SK-N-SH (cell line): Measurements from ENCODE around the gene WSB2. TPM values are rescaled to one million over a fixed set of nuclear protein-coding genes. Genes with fewer than 3 reads are reported as not detected.

Source experiments
- CTCF ChIA-PET: fragments of 300-600, 350-600 bp; formaldehyde crosslinking; extraction: SDS; loops from one replicate; lab custom pipeline; 2021; lab: Yijun Ruan, JAX
- POLR2A ChIA-PET: fragments of 350-600 bp; sonication (Branson Sonifier 250); formaldehyde crosslinking; extraction: SDS; loops from one replicate; lab custom pipeline; 2020; ENCODE audit warnings: antibody characterized with exemption, inconsistent platforms; lab: Yijun Ruan, JAX
- DNase-seq: peaks from one replicate; pipeline ENCODE4 v3.0.0; 2012
- H2AFZ ChIP-seq: fragments of 200-600 bp; sonication (generic); 2 replicates; pipeline ENCODE4 v1.8.1; 2016; ENCODE audit warnings: antibody characterized with exemption, mild to moderate bottlenecking, low read depth
- H3F3A ChIP-seq: fragments of 200-600 bp; sonication (generic); replicated peaks from 2 replicates; pipeline ENCODE3; 2016; ENCODE audit warnings: antibody characterized with exemption, mild to moderate bottlenecking; ENCODE audit not compliant: insufficient read depth
- H3K27ac ChIP-seq, 2 experiments: fragments of 200-500 bp in 1 of 2; fragments of 200-600 bp in 1 of 2; sonication (Bioruptor generic) in 1 of 2; sonication (generic), shearing (Covaris generic) in 1 of 2; 2 replicates each; pipeline versions ENCODE4 v1.5.1 to v1.6.1; 2014 to 2016; ENCODE audit warnings: low read depth in 2 of 2, inconsistent platforms in 1 of 2, low read length in 1 of 2, mild to moderate bottlenecking in 1 of 2, mixed read lengths in 1 of 2
- H3K27me3 ChIP-seq: fragments of 200-600 bp; sonication (generic), shearing (Covaris generic); 2 replicates; pipeline ENCODE4 v1.6.1; 2016; ENCODE audit warnings: mixed run types; ENCODE audit not compliant: insufficient read depth
- H3K36me3 ChIP-seq, 2 experiments: fragments of 200-500 bp in 1 of 2; fragments of 200-600 bp in 1 of 2; sonication (Bioruptor generic) in 1 of 2; sonication (generic) in 1 of 2; replicated peaks in 1 of 2; 2 replicates each; pipeline versions ENCODE3 to v1.5.1; 2014 to 2016; ENCODE audit warnings: low read length in 1 of 2, mild to moderate bottlenecking in 1 of 2; ENCODE audit not compliant: insufficient read depth in 2 of 2, control insufficient read depth in 1 of 2
- H3K4me1 ChIP-seq, 2 experiments: fragments of 200-500 bp in 1 of 2; fragments of 200-600 bp in 1 of 2; sonication (Bioruptor generic) in 1 of 2; sonication (generic), shearing (Covaris generic) in 1 of 2; 2 replicates each; pipeline versions ENCODE4 v1.5.1 to v1.6.1; 2014 to 2016; ENCODE audit warnings: low read depth in 1 of 2, low read length in 1 of 2, mixed run types in 1 of 2; ENCODE audit not compliant: insufficient read depth in 2 of 2, control insufficient read depth in 1 of 2
- H3K4me2 ChIP-seq: fragments of 200-600 bp; sonication (generic), shearing (Covaris generic); 2 replicates; pipeline ENCODE4 v1.6.1; 2017; ENCODE audit warnings: mixed run types
- H3K4me3 ChIP-seq, 2 experiments: fragments of 200-500 bp in 1 of 2; fragments of 200-600 bp in 1 of 2; sonication (Bioruptor generic) in 1 of 2; sonication (generic), shearing (Covaris generic) in 1 of 2; 2 replicates each; pipeline versions ENCODE4 v1.5.1 to v1.8.1; 2014 to 2016; ENCODE audit warnings: low read depth in 2 of 2, inconsistent platforms in 1 of 2, low read length in 1 of 2, mild to moderate bottlenecking in 1 of 2, mixed read lengths in 1 of 2, moderate library complexity in 1 of 2
- H3K79me2 ChIP-seq: fragments of 200-600 bp; sonication (generic); 2 replicates; pipeline ENCODE4 v1.8.1; 2017; ENCODE audit warnings: mild to moderate bottlenecking; ENCODE audit not compliant: insufficient read depth
- H3K9ac ChIP-seq: fragments of 200-600 bp; sonication (generic); 2 replicates; pipeline ENCODE4 v1.6.1; 2017; ENCODE audit warnings: mixed run types
- H3K9me2 ChIP-seq: fragments of 200-600 bp; sonication (generic); 2 replicates; pipeline ENCODE4 v1.6.1; 2017; ENCODE audit warnings: mixed run types
- H3K9me3 ChIP-seq: fragments of 200-600 bp; sonication (generic); 2 replicates; pipeline ENCODE4 v1.6.1; 2017; ENCODE audit warnings: mixed run types, mild to moderate bottlenecking, moderate library complexity
- H4K20me1 ChIP-seq: fragments of 200-600 bp; sonication (generic); 2 replicates; pipeline ENCODE4 v1.6.1; 2017; ENCODE audit warnings: mild to moderate bottlenecking, mixed run types; ENCODE audit not compliant: insufficient read depth
- ELF1 ChIP-seq: IDR thresholded peaks from 2 replicates; pipeline ENCODE4 v1.4.0; 2012
- EZH2phosphoT487 ChIP-seq: fragments of 200-600 bp; sonication (generic); IDR thresholded peaks from 2 replicates; pipeline ENCODE4 v1.6.1; 2017; ENCODE audit warnings: low read depth, mixed run types, mild to moderate bottlenecking, antibody characterized with exemption, moderate library complexity, borderline replicate concordance
- FOSL2 ChIP-seq: IDR thresholded peaks from 2 replicates; pipeline ENCODE4 v1.4.0; 2012; ENCODE audit warnings: low read depth, mild to moderate bottlenecking, moderate library complexity, borderline replicate concordance
- FOXJ3 ChIP-seq: sonication (generic); formaldehyde crosslinking; IDR thresholded peaks from 2 replicates; pipeline ENCODE4 v1.5.1; 2020; ENCODE audit warnings: mild to moderate bottlenecking, missing genetic modification reagents
- GABPA ChIP-seq: IDR thresholded peaks from 2 replicates; pipeline ENCODE4 v1.4.0; 2012; ENCODE audit warnings: low read depth, mild to moderate bottlenecking
- GATA2 ChIP-seq: sonication (generic); formaldehyde crosslinking; IDR thresholded peaks from 2 replicates; pipeline ENCODE4 v1.5.0; 2020; ENCODE audit warnings: mild to moderate bottlenecking, missing genetic modification reagents
- MEF2A ChIP-seq: IDR thresholded peaks from 2 replicates; pipeline ENCODE4 v1.4.0; 2012; ENCODE audit warnings: low read depth, borderline replicate concordance
- MXI1 ChIP-seq: IDR thresholded peaks from 2 replicates; pipeline ENCODE4 v1.6.1; 2012; ENCODE audit warnings: mild to moderate bottlenecking, low read depth, low read length, improper control_type of control experiment
- NFIC ChIP-seq: IDR thresholded peaks from 2 replicates; pipeline ENCODE4 v1.4.0; 2012; ENCODE audit warnings: borderline replicate concordance
- NRF1 ChIP-seq: IDR thresholded peaks from 2 replicates; pipeline ENCODE4 v1.6.1; 2012; ENCODE audit warnings: low read depth, mild to moderate bottlenecking, low read length
- POLR2AphosphoS5 ChIP-seq: IDR thresholded peaks from 2 replicates; pipeline ENCODE4 v1.6.1; 2012; ENCODE audit warnings: low read depth, low read length
- RAD21 ChIP-seq: IDR thresholded peaks from 2 replicates; pipeline ENCODE4 v1.6.1; 2012; ENCODE audit warnings: mild to moderate bottlenecking, low read length
- RFX5 ChIP-seq: IDR thresholded peaks from 2 replicates; pipeline ENCODE4 v1.6.1; 2012; ENCODE audit warnings: mild to moderate bottlenecking, improper control_type of control experiment, low read length
- RXRA ChIP-seq: IDR thresholded peaks from 2 replicates; pipeline ENCODE4 v1.4.0; 2012; ENCODE audit warnings: low read depth, mild to moderate bottlenecking, borderline replicate concordance
- SMC3 ChIP-seq: IDR thresholded peaks from 2 replicates; pipeline ENCODE4 v1.6.1; 2012; ENCODE audit warnings: low read depth, low read length, improper control_type of control experiment
- TEAD4 ChIP-seq: IDR thresholded peaks from 2 replicates; pipeline ENCODE4 v1.4.0; 2012; ENCODE audit warnings: mild to moderate bottlenecking, borderline replicate concordance; ENCODE audit not compliant: insufficient read depth
- YY1 ChIP-seq: IDR thresholded peaks from 2 replicates; pipeline ENCODE4 v1.4.0; 2012; ENCODE audit warnings: low read depth, mild to moderate bottlenecking
- WGBS: methylation state at CpG from one replicate; pipeline ENCODE4 v1.1.6; 2017; ENCODE audit warnings: low lambda C conversion rate; 5-methylcytosine and 5-hydroxymethylcytosine counted together
- polyA plus RNA-seq, 3 experiments: library from polyadenylated mRNA; depleted of rRNA; stranded (reverse); fragments of >200 nt; gene quantifications; 2 replicates each; pipeline ENCODE4 v1.2.3, GENCODE V29; 2012
- TF ChIP-seq, protein P1 (sequence below): IDR thresholded peaks from 2 replicates; pipeline ENCODE4 v1.4.0; 2012; ENCODE audit warnings: low read depth
- TF ChIP-seq, protein P2 (sequence below): fragments of 150-350 bp; IDR thresholded peaks from 2 replicates; pipeline ENCODE4 v1.6.1; 2016; ENCODE audit warnings: mild to moderate bottlenecking, low read depth, low read length
- TF ChIP-seq, protein P3 (sequence below): fragments of 200-600 bp; sonication (generic); IDR thresholded peaks from 2 replicates; pipeline ENCODE4 v1.6.1; 2017; ENCODE audit warnings: antibody characterized with exemption, mild to moderate bottlenecking, moderate library complexity
- TF ChIP-seq, protein P4 (sequence below): IDR thresholded peaks from 2 replicates; pipeline ENCODE4 v1.4.0; 2012; ENCODE audit warnings: low read depth, borderline replicate concordance
- TF ChIP-seq, protein P5 (sequence below): IDR thresholded peaks from 2 replicates; pipeline ENCODE4; 2012

The WSB2 gene
- polyA plus RNA-seq, 1 of the 3 experiments (the other 2 are of a cell fraction), result 54.4 TPM

DNA sequence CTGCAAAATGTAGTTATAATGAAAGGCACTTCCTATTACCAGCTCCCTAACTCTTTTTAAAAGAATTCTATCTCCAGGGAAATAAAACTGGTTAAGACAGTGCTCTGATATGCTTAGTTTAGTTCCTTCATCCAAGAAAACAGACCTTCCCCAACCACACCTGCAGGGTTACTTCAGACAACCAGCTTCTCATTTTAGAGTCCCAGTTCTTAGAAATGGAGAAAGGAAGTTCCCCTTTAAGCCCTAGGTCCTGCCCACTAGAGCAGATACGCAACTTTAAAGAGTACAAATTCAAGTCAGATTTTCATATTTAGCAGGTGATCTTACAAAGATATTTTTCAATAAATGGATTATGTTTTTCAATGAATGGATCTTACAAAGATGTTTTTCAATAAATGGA is 4.4 kb upstream of the WSB2 start:
- Histone ChIP-seq H3K4me2 (no peak overlapping the region), H2AFZ (no peak overlapping the region), H3K9me3 (no peaks in the 10 kb centered on the region), H3K27ac (no peak overlapping the region), H3K9me2 (no peaks in the 10 kb centered on the region), H3K9ac (no peak overlapping the region), H3K79me2 (peaks cover 24% of the 10 kb centered on the region), H3K27me3 (no peaks in the 10 kb centered on the region), H3K36me3 (peaks cover 0 to 9% of the 10 kb centered on the region in 2 experiments), H3F3A (peaks cover 15% of the 10 kb centered on the region), H4K20me1 (no peaks in the 10 kb centered on the region), H3K4me3 (no peak overlapping the region), H3K4me1 (peaks cover 6 to 7% of the 10 kb centered on the region in 2 experiments; a peak in 2 of 4 replicates)
- TF ChIP-seq TEAD4 (no peak), POLR2AphosphoS5 (no peak), RAD21 (no peak), RXRA (no peak)
- no peak for DNase-seq
- CTCF ChIA-PET, result interaction anchor here (0.8 to 3.6 kb wide), 8 partner anchors 8 to 55 kb away, joined by 3 to 16 read pairs (median 3); no protein-coding TSS in a partner anchor
- WGBS, result 95% methylated on average over 1 of the region's 1 CpG
- POLR2A ChIA-PET, result no interaction called here

DNA sequence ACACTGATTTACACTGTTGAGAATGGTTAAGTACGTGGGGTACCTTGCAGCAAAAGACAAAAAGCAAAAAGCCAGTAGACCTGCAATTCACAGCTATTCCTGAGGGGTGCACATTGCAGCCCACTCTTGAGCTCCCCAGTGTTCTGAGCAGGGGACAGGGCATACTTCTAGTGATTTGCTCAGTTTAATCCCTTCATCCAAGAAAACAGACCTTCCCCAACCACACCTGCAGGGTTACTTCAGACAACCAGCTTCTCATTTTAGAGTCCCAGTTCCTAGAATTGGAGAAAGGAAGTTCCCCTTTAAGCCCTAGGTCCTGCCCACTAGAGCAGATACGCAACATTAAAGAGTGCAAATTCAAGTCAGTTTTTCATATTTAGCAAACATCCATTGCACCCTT is 3.6 kb upstream of the WSB2 start:
- Histone ChIP-seq H3K9ac (no peak overlapping the region), H3K27ac (no peak overlapping the region), H3K9me3 (no peaks in the 10 kb centered on the region), H2AFZ (no peak overlapping the region), H3K36me3 (peaks cover 0 to 9% of the 10 kb centered on the region in 2 experiments), H3K4me3 (no peak overlapping the region), H4K20me1 (no peaks in the 10 kb centered on the region), H3F3A (peaks cover 21% of the 10 kb centered on the region), H3K9me2 (no peaks in the 10 kb centered on the region), H3K4me2 (no peak overlapping the region), H3K79me2 (peaks cover 31% of the 10 kb centered on the region), H3K27me3 (no peaks in the 10 kb centered on the region), H3K4me1 (peaks cover 6 to 14% of the 10 kb centered on the region in 2 experiments; a peak in 3 of 4 replicates)
- 85% methylated on average over 2 of the region's 2 CpGs for WGBS
- POLR2A ChIA-PET, result interaction anchor here (0.7 to 1.2 kb wide), 2 partner anchors 14 to 71 kb away, joined by 3 to 5 read pairs; partner anchors contain the start of gene PEBP1
- CTCF ChIA-PET, result interaction anchor here (0.6 to 3.6 kb wide), 9 partner anchors 7 to 56 kb away, joined by 3 to 16 read pairs (median 4); no protein-coding TSS in a partner anchor
- TF ChIP-seq ELF1, result no peak
- TF ChIP-seq MXI1, result no peak
- no peak for TF ChIP-seq SMC3
- TF ChIP-seq RFX5, result no peak
- TF ChIP-seq NRF1, result no peak
- no peak for TF ChIP-seq NFIC
- TF ChIP-seq, protein P1, sequence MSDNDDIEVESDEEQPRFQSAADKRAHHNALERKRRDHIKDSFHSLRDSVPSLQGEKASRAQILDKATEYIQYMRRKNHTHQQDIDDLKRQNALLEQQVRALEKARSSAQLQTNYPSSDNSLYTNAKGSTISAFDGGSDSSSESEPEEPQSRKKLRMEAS, result no peak
- no peak for TF ChIP-seq EZH2phosphoT487
- TF ChIP-seq, protein P2, sequence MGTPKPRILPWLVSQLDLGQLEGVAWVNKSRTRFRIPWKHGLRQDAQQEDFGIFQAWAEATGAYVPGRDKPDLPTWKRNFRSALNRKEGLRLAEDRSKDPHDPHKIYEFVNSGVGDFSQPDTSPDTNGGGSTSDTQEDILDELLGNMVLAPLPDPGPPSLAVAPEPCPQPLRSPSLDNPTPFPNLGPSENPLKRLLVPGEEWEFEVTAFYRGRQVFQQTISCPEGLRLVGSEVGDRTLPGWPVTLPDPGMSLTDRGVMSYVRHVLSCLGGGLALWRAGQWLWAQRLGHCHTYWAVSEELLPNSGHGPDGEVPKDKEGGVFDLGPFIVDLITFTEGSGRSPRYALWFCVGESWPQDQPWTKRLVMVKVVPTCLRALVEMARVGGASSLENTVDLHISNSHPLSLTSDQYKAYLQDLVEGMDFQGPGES, result no peak
- TF ChIP-seq, protein P3, sequence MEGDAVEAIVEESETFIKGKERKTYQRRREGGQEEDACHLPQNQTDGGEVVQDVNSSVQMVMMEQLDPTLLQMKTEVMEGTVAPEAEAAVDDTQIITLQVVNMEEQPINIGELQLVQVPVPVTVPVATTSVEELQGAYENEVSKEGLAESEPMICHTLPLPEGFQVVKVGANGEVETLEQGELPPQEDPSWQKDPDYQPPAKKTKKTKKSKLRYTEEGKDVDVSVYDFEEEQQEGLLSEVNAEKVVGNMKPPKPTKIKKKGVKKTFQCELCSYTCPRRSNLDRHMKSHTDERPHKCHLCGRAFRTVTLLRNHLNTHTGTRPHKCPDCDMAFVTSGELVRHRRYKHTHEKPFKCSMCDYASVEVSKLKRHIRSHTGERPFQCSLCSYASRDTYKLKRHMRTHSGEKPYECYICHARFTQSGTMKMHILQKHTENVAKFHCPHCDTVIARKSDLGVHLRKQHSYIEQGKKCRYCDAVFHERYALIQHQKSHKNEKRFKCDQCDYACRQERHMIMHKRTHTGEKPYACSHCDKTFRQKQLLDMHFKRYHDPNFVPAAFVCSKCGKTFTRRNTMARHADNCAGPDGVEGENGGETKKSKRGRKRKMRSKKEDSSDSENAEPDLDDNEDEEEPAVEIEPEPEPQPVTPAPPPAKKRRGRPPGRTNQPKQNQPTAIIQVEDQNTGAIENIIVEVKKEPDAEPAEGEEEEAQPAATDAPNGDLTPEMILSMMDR, result no peak; the same call in 1 of the 2 replicates
- TF ChIP-seq, protein P4, sequence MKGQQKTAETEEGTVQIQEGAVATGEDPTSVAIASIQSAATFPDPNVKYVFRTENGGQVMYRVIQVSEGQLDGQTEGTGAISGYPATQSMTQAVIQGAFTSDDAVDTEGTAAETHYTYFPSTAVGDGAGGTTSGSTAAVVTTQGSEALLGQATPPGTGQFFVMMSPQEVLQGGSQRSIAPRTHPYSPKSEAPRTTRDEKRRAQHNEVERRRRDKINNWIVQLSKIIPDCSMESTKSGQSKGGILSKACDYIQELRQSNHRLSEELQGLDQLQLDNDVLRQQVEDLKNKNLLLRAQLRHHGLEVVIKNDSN, result no peak
- TF ChIP-seq YY1, result no peak
- TF ChIP-seq POLR2AphosphoS5, result no peak
- TF ChIP-seq FOSL2, result no peak
- no peak for TF ChIP-seq GATA2 (CRISPR knock-in tag)
- TF ChIP-seq MEF2A, result no peak
- TF ChIP-seq FOXJ3 (CRISPR knock-in tag), result no peak
- TF ChIP-seq TEAD4, result no peak
- TF ChIP-seq, protein P5, sequence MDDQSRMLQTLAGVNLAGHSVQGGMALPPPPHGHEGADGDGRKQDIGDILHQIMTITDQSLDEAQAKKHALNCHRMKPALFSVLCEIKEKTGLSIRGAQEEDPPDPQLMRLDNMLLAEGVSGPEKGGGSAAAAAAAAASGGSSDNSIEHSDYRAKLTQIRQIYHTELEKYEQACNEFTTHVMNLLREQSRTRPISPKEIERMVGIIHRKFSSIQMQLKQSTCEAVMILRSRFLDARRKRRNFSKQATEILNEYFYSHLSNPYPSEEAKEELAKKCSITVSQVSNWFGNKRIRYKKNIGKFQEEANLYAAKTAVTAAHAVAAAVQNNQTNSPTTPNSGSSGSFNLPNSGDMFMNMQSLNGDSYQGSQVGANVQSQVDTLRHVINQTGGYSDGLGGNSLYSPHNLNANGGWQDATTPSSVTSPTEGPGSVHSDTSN, result no peak
- TF ChIP-seq GABPA, result no peak
- DNase-seq, result peak; percentile 52
